Ovary (tissue), 3 donors: ENCODE results near the gene SH3GLB2.

Experiments used
- POLR2A ChIP-seq: fragments of 450-650 bp; IDR thresholded peaks from one replicate; pipeline ENCODE4 v1.6.1; 2017; ENCODE audit warnings: antibody characterized with exemption, mild to moderate bottlenecking, moderate library complexity
- TF ChIP-seq, protein P1 (sequence below), 3 donors: fragments of 450-650 bp in 2 of 3; fragments of 200-600 bp in 1 of 3; IDR thresholded peaks; one replicate each; pipeline versions ENCODE4 v1.5.1 to v1.8.0; 2016 to 2022; ENCODE audit warnings: antibody characterized with exemption in 3 of 3, mild to moderate bottlenecking in 1 of 3
- donor health status: DM: no; HTN: no; CAD: no.

DNA sequence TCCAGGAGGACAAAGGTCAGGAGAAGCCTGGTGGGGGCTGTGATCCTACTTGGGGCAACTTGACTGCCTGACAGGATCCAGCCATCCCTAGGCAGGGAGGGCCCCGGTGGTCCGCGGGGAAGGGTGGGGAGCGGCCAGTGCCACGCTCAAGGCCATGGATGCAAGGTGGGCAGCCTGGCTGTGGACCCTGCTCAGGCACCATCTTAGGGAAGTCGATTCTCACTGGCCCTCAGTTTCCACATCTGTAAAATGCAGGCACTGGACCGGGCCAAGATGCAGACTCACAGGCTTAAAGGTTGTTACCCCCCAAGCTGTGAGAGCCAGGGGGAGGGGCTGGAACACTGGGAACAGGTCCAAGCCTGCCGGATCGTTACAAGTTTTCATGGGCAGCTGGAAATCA is 44.0 kb upstream of the SH3GLB2 start:
- TF ChIP-seq, protein P1, sequence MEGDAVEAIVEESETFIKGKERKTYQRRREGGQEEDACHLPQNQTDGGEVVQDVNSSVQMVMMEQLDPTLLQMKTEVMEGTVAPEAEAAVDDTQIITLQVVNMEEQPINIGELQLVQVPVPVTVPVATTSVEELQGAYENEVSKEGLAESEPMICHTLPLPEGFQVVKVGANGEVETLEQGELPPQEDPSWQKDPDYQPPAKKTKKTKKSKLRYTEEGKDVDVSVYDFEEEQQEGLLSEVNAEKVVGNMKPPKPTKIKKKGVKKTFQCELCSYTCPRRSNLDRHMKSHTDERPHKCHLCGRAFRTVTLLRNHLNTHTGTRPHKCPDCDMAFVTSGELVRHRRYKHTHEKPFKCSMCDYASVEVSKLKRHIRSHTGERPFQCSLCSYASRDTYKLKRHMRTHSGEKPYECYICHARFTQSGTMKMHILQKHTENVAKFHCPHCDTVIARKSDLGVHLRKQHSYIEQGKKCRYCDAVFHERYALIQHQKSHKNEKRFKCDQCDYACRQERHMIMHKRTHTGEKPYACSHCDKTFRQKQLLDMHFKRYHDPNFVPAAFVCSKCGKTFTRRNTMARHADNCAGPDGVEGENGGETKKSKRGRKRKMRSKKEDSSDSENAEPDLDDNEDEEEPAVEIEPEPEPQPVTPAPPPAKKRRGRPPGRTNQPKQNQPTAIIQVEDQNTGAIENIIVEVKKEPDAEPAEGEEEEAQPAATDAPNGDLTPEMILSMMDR (IDR thresholded peaks at IDR 0.05) = no peak
- no peak for TF ChIP-seq POLR2A
